Activated CD8-positive, alpha-beta memory T cell treated with anti-CD3 and anti-CD28 coated beads for 36 hours (primary cell): ENCODE measurements around the gene PSMD6. TPM values are rescaled to one million over a fixed set of nuclear protein-coding genes. Genes with fewer than 3 reads are reported as not detected.

Experiments
- CTCF ChIA-PET: fragments of 350-600 bp; sonication (Branson Sonifier 250); formaldehyde crosslinking; loops from one replicate; lab custom pipeline; 2021; ENCODE audit warnings: antibody characterized with exemption; lab: Charles Lee
- POLR2A ChIA-PET: fragments of 350-600 bp; sonication (Branson Sonifier 250); formaldehyde crosslinking; loops from one replicate; lab custom pipeline; 2021; ENCODE audit warnings: antibody characterized with exemption; lab: Charles Lee
- total RNA-seq, 2 experiments: library from RNA; stranded (reverse); gene quantifications; one replicate each; pipeline ENCODE4 v1.2.3, GENCODE V29; 2021

The PSMD6 gene
- total RNA-seq, 2 experiments from 2014 or later = 126 to 129 TPM

DNA sequence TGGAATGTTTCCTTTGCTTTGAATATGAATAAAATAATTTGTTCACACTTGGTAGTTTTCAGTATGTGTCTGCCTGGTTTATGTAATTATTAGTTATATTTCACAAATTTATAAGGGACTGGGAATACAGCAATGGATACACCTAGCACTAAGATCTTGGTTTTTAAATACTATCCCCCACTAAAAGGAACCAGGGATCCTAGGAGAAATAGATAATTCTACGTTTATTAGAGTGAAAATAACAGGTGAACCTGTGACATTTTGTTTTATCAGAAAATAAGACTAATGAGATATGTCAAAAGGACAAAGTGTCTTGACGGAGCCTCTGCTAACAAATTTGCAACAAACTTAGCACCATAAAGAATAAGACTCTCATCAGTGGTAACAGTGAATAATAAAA is 3.4 kb downstream of the PSMD6 start:
- POLR2A ChIA-PET = interaction anchor here (0.6 kb wide), 1 partner anchor 75 kb away, joined by 3 read pairs; no protein-coding TSS in a partner anchor
- CTCF ChIA-PET = no interaction called here

DNA sequence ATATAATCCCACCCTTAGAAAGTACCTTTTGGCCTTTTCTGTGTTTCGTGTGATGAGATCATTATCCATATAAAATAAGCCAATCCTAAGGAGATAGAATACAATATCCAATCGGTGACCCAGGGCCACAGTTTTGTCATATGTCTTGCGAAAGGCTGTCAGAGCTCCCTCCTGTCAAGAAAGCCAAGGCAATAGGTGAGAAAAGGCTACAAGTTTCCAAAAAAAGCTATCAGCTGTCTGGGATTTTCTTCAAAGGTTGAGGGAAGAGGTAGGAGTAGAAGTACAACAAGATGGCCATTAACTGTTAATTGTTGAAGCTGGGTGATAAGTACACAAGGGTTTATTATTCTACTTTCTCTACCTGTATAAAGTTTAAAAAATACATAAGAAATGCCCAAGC is 4.0 kb downstream of the PSMD6 start:
- POLR2A ChIA-PET = no interaction called here

DNA sequence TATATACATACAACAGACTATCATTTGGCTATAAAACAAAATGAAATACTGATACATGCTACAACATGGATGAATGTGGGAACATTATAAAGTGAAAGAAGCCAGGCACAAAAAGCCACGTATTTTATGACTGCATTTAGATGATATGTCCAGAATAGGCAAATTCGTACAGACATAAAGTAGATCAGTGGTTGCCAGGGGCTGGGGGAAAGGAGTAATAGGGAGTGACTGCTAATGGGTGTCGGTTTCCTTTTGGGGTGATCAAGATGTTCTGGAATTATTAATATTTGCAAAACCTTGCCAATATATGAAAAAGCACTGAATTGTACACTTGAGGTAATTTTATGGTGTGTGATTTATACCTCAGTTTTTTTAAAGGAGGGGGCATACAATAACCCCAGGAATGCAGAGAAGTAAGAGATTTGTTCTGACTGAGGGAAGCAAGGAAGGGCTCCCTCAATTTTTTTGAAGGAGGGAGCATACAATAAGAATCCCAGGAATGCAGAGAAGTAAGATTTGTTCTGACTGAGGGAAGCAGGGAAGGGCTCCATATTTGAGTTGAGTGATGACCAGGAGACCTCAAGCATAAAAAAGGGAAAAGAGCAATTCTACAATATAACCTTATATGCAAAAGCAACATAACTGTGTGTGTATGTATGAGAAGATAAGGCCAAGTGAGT is 6.2 kb downstream of the PSMD6 start:
- ChIA-PET CTCF (no interaction called here), POLR2A (interaction anchor here (1.1 kb wide), 1 partner anchor 9 kb away, joined by 3 read pairs; no protein-coding TSS in a partner anchor)

More for the DNA sequence above, 4.0 kb downstream of the PSMD6 start:
- CTCF ChIA-PET = no interaction called here

DNA sequence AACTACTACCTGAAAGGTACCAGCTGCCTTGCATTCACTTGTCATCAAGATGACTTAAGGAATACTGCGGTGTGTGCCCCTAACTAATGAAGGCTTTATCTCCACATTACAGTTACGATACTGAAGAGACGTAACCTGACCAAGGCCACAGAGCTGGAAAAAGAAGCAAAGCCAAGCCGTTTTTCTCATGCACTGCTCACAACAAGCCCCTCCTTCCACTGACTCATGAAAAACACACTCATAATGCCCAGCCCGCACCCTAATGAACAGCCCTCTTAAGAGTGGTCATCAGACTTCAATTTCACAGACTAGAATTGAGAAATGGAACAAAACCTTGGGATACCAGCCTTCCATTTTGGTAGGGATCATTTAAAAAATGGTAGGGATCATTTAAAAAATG is 11.6 kb downstream of the PSMD6 start:
- ChIA-PET CTCF (interaction anchor here (1.4 to 1.9 kb wide), 2 partner anchors 11 to 12 kb away, joined by 5 to 6 read pairs; partner anchors contain the start of gene PSMD6), POLR2A (no interaction called here)

DNA sequence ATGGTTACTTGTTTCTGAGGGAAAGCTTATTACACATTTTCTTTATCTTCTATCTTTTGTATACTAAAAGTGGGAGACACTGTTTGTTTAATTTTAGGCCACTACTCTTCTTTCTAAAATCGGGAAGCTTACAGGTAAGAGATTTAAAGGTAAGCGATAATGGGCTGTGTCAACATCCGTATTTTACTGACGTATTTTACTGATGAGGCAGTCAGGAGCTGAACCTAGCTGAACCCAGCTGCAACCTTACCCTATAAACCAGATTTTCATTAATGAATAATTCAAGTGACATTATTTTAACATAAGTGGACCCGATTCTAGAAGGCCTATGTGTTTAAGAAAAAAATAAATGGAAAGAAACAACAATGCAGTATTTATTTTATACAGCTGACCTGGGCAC is 13.1 kb downstream of the PSMD6 start:
- POLR2A ChIA-PET = no interaction called here

DNA sequence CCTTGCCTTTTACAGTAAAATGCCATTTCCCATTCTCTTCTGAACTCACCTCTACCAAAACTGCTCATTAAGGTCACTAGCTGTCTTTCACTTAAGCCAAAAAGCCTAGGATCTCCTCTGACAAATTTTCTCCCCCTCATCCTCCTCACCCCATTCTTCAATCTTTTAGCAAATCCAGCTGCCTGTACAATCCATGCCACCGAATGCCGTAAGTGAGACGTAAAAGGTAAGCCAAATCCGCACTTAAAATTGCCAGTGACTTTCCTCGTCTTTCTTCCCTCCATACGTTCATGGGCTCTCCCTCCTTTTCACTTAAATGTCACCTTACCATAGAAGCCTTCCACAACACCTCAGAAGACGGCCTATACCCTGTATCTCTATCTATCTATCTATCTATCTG is 13.8 kb downstream of the PSMD6 start:
- ChIA-PET POLR2A (no interaction called here), CTCF (interaction anchor here (1.9 kb wide), 1 partner anchor 8 kb away, joined by 4 read pairs; no protein-coding TSS in a partner anchor)

More for the DNA sequence above, 13.1 kb downstream of the PSMD6 start:
- CTCF ChIA-PET = interaction anchor here (1.4 kb wide), 1 partner anchor 12 kb away, joined by 5 read pairs; the partner anchor contains the start of gene PSMD6

DNA sequence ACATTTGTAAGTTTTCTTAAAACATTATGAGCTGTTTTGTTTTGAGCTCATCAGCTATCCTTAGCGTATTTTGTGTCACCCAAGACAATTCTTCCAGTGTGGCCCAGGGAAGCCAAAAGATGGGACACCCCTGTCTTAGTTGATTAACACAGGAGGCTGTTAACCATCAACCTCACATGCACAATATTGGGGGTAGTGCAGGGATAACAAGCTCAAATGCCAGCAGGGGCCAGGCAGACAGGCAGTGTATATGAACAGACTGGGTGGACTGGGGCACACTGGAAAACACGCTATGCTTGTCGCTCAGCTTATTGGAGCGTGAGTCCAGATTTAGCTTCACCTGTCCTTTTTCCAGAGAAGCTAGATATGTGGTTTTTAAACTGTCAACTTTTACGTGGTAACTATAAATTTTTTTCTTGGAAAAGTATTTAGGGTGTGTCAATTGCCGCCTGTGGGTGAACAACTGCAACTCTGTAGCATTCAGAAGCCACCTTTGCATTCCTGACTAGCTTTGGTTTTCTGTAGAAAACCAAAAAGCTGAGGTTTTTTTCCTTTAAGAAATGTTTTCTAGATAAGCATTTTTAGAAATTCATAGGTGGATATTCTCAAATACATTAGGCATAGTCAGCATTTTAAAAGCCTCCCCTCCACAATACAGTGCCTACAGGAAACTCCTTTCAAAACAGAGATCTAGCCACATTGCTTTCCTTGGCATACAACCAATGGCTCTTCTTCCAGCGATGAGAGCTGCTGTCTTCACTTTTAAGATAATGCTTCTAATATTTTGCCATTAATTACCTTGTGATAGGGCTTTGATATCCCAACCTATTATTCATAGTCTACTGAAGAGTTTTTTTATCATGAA is 14.6 kb downstream of the PSMD6 start:
- POLR2A ChIA-PET = interaction anchor here (1.0 kb wide), 1 partner anchor 9 kb away, joined by 3 read pairs; no protein-coding TSS in a partner anchor
- CTCF ChIA-PET = interaction anchor here (0.7 to 1.9 kb wide), 3 partner anchors 9 to 14 kb away, joined by 4 to 6 read pairs (median 4); partner anchors contain the start of gene PSMD6

DNA sequence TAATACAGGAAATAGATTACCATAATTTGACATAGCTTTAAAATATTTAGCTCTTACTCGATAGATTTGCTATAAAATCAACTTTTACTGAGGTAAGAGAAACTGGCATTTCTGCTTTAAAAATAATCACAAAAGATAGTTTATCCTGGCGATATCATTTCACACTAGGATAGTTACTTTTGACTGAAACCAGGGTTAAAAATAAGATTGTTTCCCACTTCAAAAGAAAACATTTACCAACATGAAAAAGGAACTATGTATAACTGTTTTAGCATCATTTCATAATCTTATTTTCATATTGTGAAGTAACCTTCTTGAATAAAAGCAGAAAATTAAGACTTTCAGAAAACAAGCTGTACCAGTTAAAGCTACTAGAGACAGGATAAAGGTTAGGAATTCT is 15.3 kb downstream of the PSMD6 start:
- ChIA-PET CTCF (interaction anchor here (1.9 kb wide), 2 partner anchors 10 to 15 kb away, joined by 4 to 6 read pairs; partner anchors contain the start of gene PSMD6), POLR2A (interaction anchor here (1.0 kb wide), 1 partner anchor 10 kb away, joined by 3 read pairs; no protein-coding TSS in a partner anchor)

DNA sequence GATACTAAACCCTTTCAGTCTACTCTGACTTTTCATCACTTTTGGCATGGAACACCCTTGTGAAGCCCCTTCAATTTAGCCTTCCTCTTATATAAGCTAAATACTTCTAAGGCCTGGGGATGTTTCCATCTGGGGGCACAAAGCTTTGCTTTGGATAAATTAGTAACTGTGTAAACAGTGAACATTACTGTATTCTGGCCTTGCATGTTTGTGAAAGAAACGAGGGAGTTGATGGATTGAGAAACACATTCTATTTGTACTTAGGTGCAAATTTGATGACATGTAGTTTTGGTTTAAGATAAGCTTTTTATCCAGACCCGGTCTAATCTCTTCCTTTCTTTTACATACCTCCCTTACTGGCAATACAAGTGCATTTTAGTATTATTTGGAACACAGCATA is 19.7 kb downstream of the PSMD6 start:
- POLR2A ChIA-PET = no interaction called here
- CTCF ChIA-PET = interaction anchor here (0.7 to 0.8 kb wide), 2 partner anchors 10 to 12 kb away, joined by 3 read pairs; no protein-coding TSS in a partner anchor

DNA sequence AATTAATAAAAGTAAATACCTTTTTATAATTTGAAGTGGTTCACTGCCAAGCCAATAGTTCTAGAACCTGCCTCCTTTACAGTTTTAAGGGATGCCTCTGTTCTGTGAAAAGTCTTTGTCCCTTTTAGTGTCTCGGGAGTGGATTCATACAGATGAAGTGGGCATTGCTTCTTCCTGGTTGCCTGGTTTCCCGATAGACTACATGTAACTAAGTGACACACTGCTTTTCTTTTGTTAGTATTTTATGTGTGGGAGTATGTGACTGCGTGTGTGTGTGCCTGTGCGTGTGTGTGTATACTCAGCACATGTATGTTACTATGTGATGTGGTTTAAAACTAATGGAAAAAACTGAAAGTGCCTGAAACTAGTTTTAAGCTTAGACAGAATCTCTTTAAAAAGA is 21.1 kb downstream of the PSMD6 start:
- CTCF ChIA-PET = no interaction called here

DNA sequence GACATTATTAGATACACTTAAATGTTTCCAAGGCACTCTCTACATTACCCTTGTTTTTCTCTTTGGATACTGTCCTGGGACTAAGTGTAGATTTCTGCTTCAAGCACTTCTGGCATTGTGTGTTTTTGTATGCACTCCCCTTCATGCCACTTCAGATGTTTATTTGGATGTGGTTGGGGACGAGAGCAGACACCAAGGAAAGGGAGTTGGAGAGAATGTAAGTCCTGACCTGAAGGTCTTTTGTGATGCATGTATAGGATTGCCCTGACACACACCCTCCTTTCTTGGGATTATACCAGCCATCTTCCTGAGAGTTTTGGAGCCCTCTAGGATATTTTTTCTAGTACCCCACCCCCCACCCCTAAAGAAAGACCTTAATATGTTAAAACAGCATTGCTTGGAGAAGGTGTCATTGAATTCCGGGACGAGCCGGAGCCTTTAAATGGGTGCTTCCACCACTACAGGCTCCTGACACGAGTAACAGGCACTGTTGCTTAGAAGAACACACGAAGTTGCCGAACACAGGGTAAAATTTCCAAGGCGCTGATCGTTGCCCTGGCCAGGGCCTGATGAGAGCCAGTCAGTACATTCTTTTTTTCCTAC is 22.7 kb downstream of the PSMD6 start:
- POLR2A ChIA-PET = no interaction called here

More for the DNA sequence above, 21.1 kb downstream of the PSMD6 start:
- POLR2A ChIA-PET = no interaction called here

DNA sequence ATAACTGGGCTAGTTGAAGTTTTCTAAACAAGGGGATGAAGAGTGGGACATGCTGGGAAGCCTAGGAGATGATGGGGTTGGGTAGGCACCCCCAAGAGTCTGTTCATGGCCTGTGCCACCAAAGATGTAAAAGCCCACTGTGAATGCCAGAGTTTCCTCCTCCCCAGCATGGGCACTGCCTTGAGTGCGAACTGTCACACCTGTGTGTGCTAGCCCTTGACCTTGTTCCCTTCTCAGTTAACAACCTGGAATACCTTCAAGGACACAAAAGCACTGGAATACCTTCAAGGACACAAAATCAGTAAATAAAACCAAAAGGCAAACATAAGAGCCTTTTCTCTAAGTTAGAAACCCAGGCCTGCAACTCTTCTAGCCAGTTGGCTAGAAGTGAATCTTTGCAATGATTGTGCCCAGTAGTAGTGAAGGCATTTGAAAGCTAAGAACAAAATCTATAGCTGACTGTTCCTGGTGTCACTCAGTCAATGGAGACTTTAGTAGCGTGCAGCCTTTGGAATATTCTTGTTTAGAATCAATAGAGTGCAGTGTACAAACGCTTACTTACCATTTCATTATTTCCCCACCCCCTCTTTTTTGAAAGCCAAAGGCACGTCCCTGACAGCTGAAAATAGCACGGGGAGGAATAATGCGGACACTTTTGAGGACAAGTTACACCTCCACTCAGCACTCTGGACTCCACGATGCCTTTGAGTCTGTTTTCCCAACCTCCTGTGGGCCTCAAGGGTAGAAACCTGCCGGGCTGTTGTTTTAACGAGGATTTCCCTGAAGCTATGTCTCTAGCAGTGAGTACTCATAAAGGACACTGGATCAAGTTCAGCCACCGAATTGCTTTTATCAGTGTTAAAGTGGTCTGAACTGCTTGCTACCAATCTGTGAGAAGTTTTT is 24.2 kb downstream of the PSMD6 start:
- POLR2A ChIA-PET = no interaction called here
- CTCF ChIA-PET = no interaction called here

More for the DNA sequence above, 22.7 kb downstream of the PSMD6 start:
- CTCF ChIA-PET = no interaction called here

DNA sequence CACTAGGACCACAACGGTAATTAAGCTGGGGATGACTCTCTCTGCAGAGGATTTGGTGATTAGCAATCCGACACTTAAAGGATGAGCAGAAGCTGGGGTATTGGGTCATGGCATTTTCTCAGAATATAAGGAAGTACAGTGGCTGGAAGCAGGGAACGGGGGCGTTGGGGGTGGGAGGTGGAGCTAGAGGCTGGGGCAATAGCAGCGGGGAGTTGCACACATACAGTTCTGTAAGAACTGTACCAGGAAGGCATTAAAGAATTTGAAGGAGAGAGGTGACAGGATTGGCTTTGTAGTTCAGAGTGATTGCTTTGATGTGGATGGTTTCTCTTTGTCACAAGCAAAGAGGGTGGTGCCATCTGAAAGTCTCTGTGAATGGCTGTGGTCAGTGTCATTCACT is 28.2 kb downstream of the PSMD6 start:
- CTCF ChIA-PET = interaction anchor here (1.6 to 3.4 kb wide), 4 partner anchors 11 to 33 kb away, joined by 4 to 23 read pairs (median 11); no protein-coding TSS in a partner anchor
- POLR2A ChIA-PET = no interaction called here

DNA sequence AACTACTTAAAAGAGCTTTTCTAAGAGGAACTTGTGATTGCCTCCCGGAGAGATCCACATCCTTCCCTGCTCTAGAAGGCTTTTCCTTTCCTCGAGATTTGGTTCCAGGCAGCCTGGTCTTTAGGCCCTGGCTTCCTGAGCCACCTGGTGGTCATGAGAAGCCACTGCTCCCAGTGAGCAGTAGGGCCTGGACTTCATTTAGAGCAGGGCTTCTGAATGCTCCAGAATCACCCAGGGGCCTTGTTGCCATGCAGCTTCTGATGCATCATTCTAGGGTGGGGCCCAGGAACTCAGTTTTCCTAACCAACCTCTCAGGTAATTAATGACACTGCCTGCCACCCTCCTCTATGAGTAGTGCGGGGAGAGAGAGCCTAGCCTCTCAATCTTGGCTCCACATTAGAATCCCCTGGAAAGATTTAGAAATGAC is 29.6 kb downstream of the PSMD6 start:
- ChIA-PET POLR2A (no interaction called here), CTCF (interaction anchor here (0.7 to 3.4 kb wide), 13 partner anchors 9 to 137 kb away, joined by 3 to 23 read pairs (median 3); no protein-coding TSS in a partner anchor)

DNA sequence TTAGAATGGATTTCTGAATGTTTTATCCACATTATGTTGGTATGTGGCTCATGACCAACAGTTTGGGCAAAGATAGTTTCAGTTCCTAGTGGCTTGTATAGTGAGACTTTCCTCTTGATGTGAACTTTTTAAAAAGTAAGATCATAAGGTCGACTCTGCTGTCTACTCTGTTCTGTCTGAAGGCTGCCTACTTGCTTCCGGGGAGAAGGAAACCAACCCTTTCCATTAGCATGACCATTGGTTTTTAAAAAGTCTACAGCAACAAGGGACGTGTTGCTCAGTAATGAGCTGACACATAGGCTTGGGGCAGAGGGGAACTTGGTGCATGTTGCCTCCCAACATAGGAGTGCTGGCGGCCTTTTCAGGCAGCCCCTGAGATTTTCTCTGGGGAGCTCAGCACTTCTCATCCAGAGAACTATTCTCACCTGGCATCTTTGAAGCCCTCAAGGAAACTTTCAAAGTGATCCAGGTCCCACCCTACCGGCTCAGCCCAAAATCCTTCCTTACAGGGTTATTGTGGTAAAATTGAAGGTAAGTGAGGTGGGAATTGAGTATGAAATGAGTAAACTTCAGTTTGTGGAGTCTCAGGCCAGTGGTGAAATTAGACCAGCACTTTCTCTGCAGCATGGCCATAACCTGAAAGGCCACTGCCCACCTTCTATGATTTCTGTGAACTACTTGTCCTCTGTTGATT is 30.6 kb downstream of the PSMD6 start:
- ChIA-PET CTCF (interaction anchor here (0.7 to 3.4 kb wide), 11 partner anchors 8 to 85 kb away, joined by 3 to 23 read pairs (median 3); no protein-coding TSS in a partner anchor), POLR2A (interaction anchor here (0.7 kb wide), 1 partner anchor 31 kb away, joined by 7 read pairs; no protein-coding TSS in a partner anchor)

DNA sequence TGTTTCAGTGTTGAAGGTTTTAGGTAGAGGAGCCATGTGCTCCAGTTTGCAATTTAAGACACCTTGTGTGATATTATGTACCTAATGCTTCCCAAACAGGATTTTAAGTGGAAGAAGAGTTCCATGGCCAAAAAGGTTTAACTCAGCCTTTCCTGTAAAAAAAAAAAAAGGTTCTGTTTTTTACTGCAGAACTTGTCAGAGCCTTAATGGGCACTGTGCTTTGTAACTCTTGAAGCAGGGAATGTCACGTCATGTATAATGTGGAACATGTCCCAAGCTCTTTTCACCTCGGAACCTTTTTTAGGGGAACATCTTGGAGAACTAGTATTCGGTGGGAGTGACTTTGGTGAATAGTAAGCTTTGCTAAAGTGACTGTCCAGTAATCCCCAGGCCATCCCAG is 31.6 kb downstream of the PSMD6 start:
- ChIA-PET POLR2A (no interaction called here), CTCF (interaction anchor here (1.3 to 3.4 kb wide), 3 partner anchors 11 to 29 kb away, joined by 3 to 23 read pairs (median 6); no protein-coding TSS in a partner anchor)

DNA sequence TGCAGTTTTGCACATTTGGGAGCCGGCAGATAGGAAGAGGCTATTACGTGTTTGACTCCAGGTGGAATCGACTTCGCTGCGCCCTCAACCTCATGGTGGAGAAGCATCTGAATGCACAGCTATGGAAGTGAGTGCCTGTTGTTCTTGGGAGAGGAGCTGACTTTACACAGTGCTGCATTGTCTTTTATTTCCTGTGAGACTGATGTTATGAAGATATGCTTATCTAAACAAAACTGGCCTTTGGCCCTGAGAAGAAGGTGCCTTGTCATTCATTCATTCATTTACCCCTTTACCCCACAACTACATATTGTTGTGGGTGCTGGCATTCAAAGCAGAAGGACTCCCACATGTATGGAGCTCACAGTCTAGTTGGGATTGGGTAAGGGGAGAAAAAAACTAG is 32.6 kb downstream of the PSMD6 start:
- CTCF ChIA-PET = interaction anchor here (1.9 kb wide), 1 partner anchor 28 kb away, joined by 6 read pairs; no protein-coding TSS in a partner anchor
- POLR2A ChIA-PET = no interaction called here
